Esophagus squamous epithelium (tissue), 4 donors: ENCODE results near the gene HAUS7.

Source experiments
- CTCF ChIP-seq, 6 experiments: fragments of 450-650 bp in 4 of 6; fragments of 200-600 bp in 2 of 6; sonication (generic) in 2 of 6; IDR thresholded peaks; one replicate each; pipeline ENCODE4 v1.5.1; 2016 to 2019; ENCODE audit warnings: antibody characterized with exemption in 6 of 6, mild to moderate bottlenecking in 4 of 6, moderate library complexity in 4 of 6
- POLR2A ChIP-seq, 4 donors: fragments of 450-650 bp; IDR thresholded peaks; one replicate each; pipeline ENCODE4 v1.6.1; 2017; ENCODE audit warnings: antibody characterized with exemption in 4 of 4, mild to moderate bottlenecking in 4 of 4, moderate library complexity in 3 of 4

GRCh38 chrX:153487590-153488071 is 17.3 kb upstream of the HAUS7 start:
- TF ChIP-seq CTCF (IDR thresholded peaks at IDR 0.05) (no peak), POLR2A (IDR thresholded peaks at IDR 0.05) (no peak)
